Duodenal mucosa (tissue), 2 donors: ENCODE measurements around the gene ZNF503.

Experiments used
- H3K27ac ChIP-seq: one replicate; pipeline ENCODE4 v1.7.0; 2013; ENCODE audit warnings: low read depth, low read length
- H3K27me3 ChIP-seq, 2 donors: one replicate each; pipeline ENCODE4 v1.7.0; 2013; ENCODE audit warnings: low read length in 2 of 2, control low read depth in 1 of 2; ENCODE audit not compliant: insufficient read depth in 2 of 2, control insufficient read depth in 1 of 2
- H3K36me3 ChIP-seq, 2 donors: one replicate each; pipeline ENCODE4 v1.7.0; 2013; ENCODE audit warnings: low read length in 2 of 2, control low read depth in 1 of 2; ENCODE audit not compliant: insufficient read depth in 2 of 2, control insufficient read depth in 1 of 2
- H3K4me1 ChIP-seq, 2 donors: one replicate each; pipeline ENCODE4 v1.7.0; 2013; ENCODE audit warnings: low read length in 2 of 2, control low read depth in 1 of 2; ENCODE audit not compliant: insufficient read depth in 2 of 2, control insufficient read depth in 1 of 2
- H3K4me3 ChIP-seq, 2 donors: one replicate each; pipeline ENCODE4 v1.7.0; 2013; ENCODE audit warnings: low read length in 2 of 2, low read depth in 1 of 2
- H3K9ac ChIP-seq, 2 donors: one replicate each; pipeline ENCODE4 v1.7.0; 2013; ENCODE audit warnings: low read length in 2 of 2, low read depth in 1 of 2
- H3K9me3 ChIP-seq, 2 donors: one replicate each; pipeline ENCODE4 v1.7.0; 2013; ENCODE audit warnings: low read length in 2 of 2, control low read depth in 1 of 2; ENCODE audit not compliant: control insufficient read depth in 1 of 2

The ZNF503 gene

DNA sequence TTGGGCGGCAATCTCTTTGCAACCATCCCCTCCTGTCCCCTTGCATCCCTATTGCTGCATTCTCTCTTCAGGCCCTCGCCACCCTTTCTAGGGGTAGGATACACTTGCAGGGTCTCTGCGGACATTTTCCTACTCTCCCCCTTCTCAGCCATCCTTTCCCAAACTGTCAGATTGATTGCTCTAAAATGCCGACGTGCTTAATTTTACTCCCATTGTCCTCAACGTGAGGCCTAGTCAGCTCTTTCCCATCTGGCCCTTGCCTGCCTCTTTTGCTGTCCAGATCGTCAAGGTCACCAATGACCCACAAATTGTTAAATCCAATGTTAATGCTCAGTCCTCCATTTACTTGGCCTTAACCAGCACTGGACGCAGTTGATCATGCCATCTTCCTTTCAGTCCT is 17.1 kb upstream of the ZNF503 start:
- Histone ChIP-seq H3K4me1 (no peaks in the 10 kb centered on the region), H3K4me3 (no peak overlapping the region), H3K9me3 (no peaks in the 10 kb centered on the region), H3K27ac (no peak overlapping the region), H3K9ac (no peak overlapping the region), H3K27me3 (no peaks in the 10 kb centered on the region), H3K36me3 (no peaks in the 10 kb centered on the region)

GRCh38 chr10:75418293-75418692 is 16.7 kb upstream of the ZNF503 start:
- H3K36me3 ChIP-seq, result no peaks in the 10 kb centered on the region
- no peaks in the 10 kb centered on the region for H3K27me3 ChIP-seq
- H3K9ac ChIP-seq, result no peak overlapping the region
- no peaks in the 10 kb centered on the region for H3K9me3 ChIP-seq
- no peak overlapping the region for H3K4me3 ChIP-seq
- H3K4me1 ChIP-seq, result no peaks in the 10 kb centered on the region
- no peak overlapping the region for H3K27ac ChIP-seq

DNA sequence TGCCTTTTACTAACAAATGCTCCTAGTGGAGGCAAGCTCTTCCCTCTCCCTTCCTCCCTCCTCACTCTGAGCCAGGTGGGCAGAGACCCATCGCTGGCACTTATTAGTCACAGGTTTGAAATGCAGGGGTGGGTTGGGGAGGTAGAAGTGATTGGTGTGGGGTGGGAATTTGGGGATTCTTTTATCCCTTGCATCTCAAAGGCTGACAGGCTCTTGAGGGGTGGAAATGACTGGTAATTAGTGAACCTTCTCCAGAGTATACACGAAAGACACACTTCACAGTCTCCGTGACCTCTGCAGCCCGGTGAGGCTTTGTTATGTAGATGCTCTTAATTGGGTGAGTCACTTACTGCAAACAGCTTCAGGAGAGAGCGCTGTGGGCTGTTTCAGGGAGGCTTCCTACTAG is 16.0 kb upstream of the ZNF503 start:
- H3K36me3 ChIP-seq, result no peaks in the 10 kb centered on the region
- H3K9ac ChIP-seq, result no peak overlapping the region
- H3K9me3 ChIP-seq, result no peaks in the 10 kb centered on the region
- H3K27me3 ChIP-seq, result no peaks in the 10 kb centered on the region
- no peak overlapping the region for H3K27ac ChIP-seq
- H3K4me3 ChIP-seq, result no peak overlapping the region
- H3K4me1 ChIP-seq, result no peaks in the 10 kb centered on the region

- H3K36me3 ChIP-seq, result no peaks in the 10 kb centered on the region
- H3K4me1 ChIP-seq, result peaks cover 0 to 3% of the 10 kb centered on the region in 2 donors
- no peaks in the 10 kb centered on the region for H3K9me3 ChIP-seq
- no peak overlapping the region for H3K9ac ChIP-seq
- H3K27ac ChIP-seq, result no peak overlapping the region
- H3K4me3 ChIP-seq, result no peak overlapping the region
- no peaks in the 10 kb centered on the region for H3K27me3 ChIP-seq
Measured at GRCh38 chr10:75414527-75414926, 13.0 kb upstream of the ZNF503 start.

DNA sequence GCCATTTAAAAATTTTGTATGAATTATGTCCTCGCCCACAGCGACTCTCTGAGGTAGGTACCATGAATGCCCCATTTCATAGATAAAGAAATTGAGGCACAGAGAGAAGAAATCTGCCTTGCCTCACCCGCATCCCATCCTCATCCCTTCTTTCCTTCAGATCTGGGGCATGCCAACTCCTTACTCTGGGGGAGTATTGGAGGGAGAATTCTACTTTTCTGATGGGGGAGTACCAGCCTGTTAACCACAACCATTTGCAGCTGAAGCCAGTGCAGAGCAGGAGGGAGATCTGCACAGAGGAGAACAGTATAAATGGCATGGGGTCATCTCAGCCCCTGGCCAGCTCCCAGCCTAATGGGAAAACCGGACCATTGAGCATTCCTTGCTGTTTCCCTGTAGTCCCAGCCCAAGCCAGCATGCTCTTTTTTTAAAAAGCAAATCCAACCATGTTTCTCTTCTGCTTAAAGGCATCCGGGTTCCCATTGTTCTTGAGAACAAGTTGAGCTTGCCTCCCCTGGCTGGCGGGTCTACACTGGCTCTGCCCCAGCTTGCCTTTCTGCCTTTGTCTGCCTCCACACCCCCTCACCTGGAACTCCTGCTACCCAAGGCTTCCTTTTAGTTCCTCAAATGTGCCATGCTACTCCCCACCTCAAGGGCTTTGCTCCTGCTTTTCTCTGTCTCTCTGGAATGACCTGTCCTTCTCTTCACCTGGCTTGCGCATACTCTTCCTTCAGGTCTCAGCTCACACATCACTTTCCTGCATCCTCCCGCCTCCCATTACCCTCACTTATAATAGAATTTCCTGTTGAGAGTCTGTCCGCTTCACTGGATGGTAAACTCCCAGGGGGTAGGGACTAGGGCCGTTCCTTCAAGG is 8.8 kb upstream of the ZNF503 start:
- Histone ChIP-seq H3K9ac (no peak overlapping the region), H3K9me3 (no peaks in the 10 kb centered on the region), H3K27me3 (no peaks in the 10 kb centered on the region), H3K4me1 (peaks cover 0 to 3% of the 10 kb centered on the region in 2 donors), H3K4me3 (peak overlapping the region in 1 of 2 donors; percentile 75), H3K36me3 (no peaks in the 10 kb centered on the region), H3K27ac (no peak overlapping the region)

DNA sequence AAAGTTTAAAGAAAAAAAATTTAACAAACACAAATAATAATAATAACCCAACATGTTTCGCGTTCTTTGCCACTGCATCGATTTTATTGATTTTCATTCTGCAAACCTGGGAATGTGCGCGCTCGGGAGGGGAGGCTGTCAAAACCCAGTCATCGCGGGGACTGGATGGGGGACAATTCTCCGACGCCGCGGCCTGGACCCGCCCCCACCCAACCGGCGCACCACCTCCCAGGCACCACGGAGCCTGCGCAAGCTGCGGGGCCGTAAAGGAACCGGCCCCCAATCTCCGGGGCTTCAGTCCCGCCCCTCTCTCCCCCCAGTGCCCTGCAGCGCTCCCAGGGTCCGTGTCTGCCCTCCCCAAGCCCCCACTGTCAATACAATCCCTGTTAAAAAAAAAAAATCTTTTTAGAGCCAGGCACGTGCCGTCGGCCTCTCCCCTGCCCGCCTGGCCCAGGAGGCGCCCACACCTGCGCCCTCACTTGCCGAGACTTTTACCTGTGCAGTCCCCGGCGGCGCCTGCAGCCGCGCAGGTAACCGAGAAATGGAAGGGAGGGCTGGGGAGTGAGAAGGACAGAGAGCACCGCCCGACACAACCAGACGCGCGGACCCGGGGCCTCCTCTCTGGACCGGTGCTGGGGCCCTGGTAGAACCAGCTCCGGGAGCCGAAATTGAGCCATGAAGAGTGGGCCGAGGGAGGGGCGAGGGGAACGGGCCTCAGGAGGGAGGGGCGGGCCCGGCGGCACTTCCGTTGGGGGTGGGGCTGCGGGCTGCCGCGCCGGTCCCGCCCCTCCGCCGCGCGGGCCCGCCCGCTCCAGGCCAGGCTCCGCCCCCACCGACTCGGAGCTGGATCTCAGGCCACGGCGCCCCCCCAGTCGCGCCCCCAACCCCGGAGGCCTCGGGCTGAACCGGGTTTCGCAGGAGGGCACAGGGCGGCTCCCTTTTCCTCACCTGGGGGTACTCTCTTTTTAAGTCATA is 7.6 kb upstream of the ZNF503 start:
- no peaks in the 10 kb centered on the region for H3K9me3 ChIP-seq
- peaks cover 2 to 10% of the 10 kb centered on the region in 2 donors for H3K4me1 ChIP-seq
- peaks cover 0 to under 1% of the 10 kb centered on the region in 2 donors for H3K27me3 ChIP-seq
- H3K36me3 ChIP-seq, result no peaks in the 10 kb centered on the region
- H3K27ac ChIP-seq, result peak overlapping the region; percentile 17
- peak overlapping the region; percentile 64 to 75 for H3K4me3 ChIP-seq
- H3K9ac ChIP-seq, result peak overlapping the region; percentile 14 to 64

DNA sequence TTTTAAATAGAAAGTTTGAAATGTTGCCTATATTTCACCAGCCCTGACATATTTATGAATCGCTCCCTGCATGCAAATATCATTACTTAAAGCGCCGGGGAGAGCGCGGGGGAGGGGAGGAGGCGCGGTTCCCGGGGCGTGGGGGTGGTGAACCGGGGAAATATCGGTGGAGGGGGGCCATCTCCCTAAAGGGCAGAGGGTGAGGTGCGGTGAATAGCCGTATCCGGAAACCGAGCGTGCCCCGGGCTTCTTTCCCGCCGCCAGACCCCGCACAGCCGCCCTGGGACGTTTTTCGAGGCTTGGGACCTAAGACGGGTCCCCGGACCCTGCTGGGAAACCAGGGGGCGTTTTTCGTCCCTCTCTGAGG is 6.9 kb upstream of the ZNF503 start:
- H3K27ac ChIP-seq, result peak overlapping the region; percentile 32
- H3K4me3 ChIP-seq, result peak overlapping the region; percentile 64 to 75
- H3K27me3 ChIP-seq, result peaks cover 0 to 6% of the 10 kb centered on the region in 2 donors
- H3K4me1 ChIP-seq, result peaks cover 6 to 13% of the 10 kb centered on the region in 2 donors
- no peaks in the 10 kb centered on the region for H3K36me3 ChIP-seq
- H3K9ac ChIP-seq, result peak overlapping the region in 1 of 2 donors; percentile 64
- H3K9me3 ChIP-seq, result no peaks in the 10 kb centered on the region

- Histone ChIP-seq H3K9ac (no peak overlapping the region), H3K27me3 (peaks cover 0 to 6% of the 10 kb centered on the region in 2 donors), H3K36me3 (no peaks in the 10 kb centered on the region), H3K4me1 (peaks cover 9 to 13% of the 10 kb centered on the region in 2 donors), H3K9me3 (no peaks in the 10 kb centered on the region), H3K4me3 (peak overlapping the region; percentile 64 to 75), H3K27ac (peak overlapping the region; percentile 32)
Measured at GRCh38 chr10:75407713-75408508, 6.3 kb upstream of the ZNF503 start.

GRCh38 chr10:75407224-75407712 is 5.7 kb upstream of the ZNF503 start:
- peak overlapping the region; percentile 45 to 64 for H3K4me3 ChIP-seq
- no peaks in the 10 kb centered on the region for H3K36me3 ChIP-seq
- H3K9ac ChIP-seq, result no peak overlapping the region
- no peaks in the 10 kb centered on the region for H3K9me3 ChIP-seq
- no peak overlapping the region for H3K27ac ChIP-seq
- H3K27me3 ChIP-seq, result peaks cover 0 to 6% of the 10 kb centered on the region in 2 donors
- H3K4me1 ChIP-seq, result peaks cover 10 to 13% of the 10 kb centered on the region in 2 donors
